Keratinocyte (primary cell): ENCODE measurements around the gene MYL7. TPM values are rescaled to one million over a fixed set of nuclear protein-coding genes. Genes with fewer than 3 reads are reported as not detected.

Experiments
- DNase-seq: peaks from one replicate; pipeline ENCODE4 v3.0.0-alpha.2; 2011; ENCODE audit warnings: low read depth, missing footprints, low spot score
- FAIRE-seq: peaks from 2 replicates; lab custom pipeline; 2011; peaks lifted over from hg19 to GRCh38; lab: Jason Lieb, UNC
- H2AFZ ChIP-seq: 2 replicates; pipeline ENCODE4 v1.6.0; 2012; ENCODE audit warnings: low read length, control low read depth, inconsistent platforms; ENCODE audit not compliant: control insufficient read depth
- H3K27ac ChIP-seq: 2 replicates; pipeline ENCODE4 v1.5.1; 2011; ENCODE audit warnings: low read length; ENCODE audit not compliant: control insufficient read depth, insufficient read depth
- H3K27me3 ChIP-seq: 3 replicates; pipeline ENCODE4 v1.6.0; 2011; ENCODE audit warnings: low read length; ENCODE audit not compliant: control insufficient read depth, insufficient read depth; ENCODE audit errors: extremely low read depth
- H3K36me3 ChIP-seq, 2 experiments: 2 replicates in 1 of 2; 3 replicates in 1 of 2; pipeline ENCODE4 v1.5.1; 2011; ENCODE audit warnings: low read length in 2 of 2, mild to moderate bottlenecking in 1 of 2; ENCODE audit not compliant: control insufficient read depth in 2 of 2, insufficient read depth in 2 of 2; ENCODE audit errors: extremely low read depth in 1 of 2
- H3K4me1 ChIP-seq: 3 replicates; pipeline ENCODE4 v1.5.1; 2011; ENCODE audit warnings: low read length; ENCODE audit not compliant: control insufficient read depth, insufficient read depth; ENCODE audit errors: extremely low read depth
- H3K4me2 ChIP-seq: 3 replicates; pipeline ENCODE4 v1.6.0; 2011; ENCODE audit warnings: low read depth, low read length; ENCODE audit not compliant: control insufficient read depth, insufficient read depth; ENCODE audit errors: extremely low read depth
- H3K4me3 ChIP-seq, 3 experiments: fragments of 200-600 bp in 1 of 3; sonication (generic) in 1 of 3; 2 replicates in 2 of 3; 3 replicates in 1 of 3; pipeline ENCODE4 v1.5.1; 2011 to 2016; ENCODE audit warnings: low read length in 3 of 3, mild to moderate bottlenecking in 3 of 3, control low read depth in 2 of 3, inconsistent platforms in 1 of 3, low read depth in 1 of 3, mixed read lengths in 1 of 3, mixed run types in 1 of 3, moderate library complexity in 1 of 3; ENCODE audit not compliant: control insufficient read depth in 2 of 3, insufficient read depth in 2 of 3; ENCODE audit errors: extremely low read depth in 1 of 3
- H3K79me2 ChIP-seq: 2 replicates; pipeline ENCODE4 v1.6.0; 2012; ENCODE audit warnings: low read length; ENCODE audit not compliant: control insufficient read depth, insufficient read depth
- H3K9ac ChIP-seq: 3 replicates; pipeline ENCODE4 v1.6.0; 2011; ENCODE audit warnings: low read length; ENCODE audit not compliant: control insufficient read depth, insufficient read depth; ENCODE audit errors: extremely low read depth
- H3K9me1 ChIP-seq: 3 replicates; pipeline ENCODE4 v1.6.0; 2011; ENCODE audit warnings: low read length; ENCODE audit not compliant: control insufficient read depth, insufficient read depth; ENCODE audit errors: extremely low read depth
- H3K9me3 ChIP-seq: 2 replicates; pipeline ENCODE4 v1.5.1; 2012; ENCODE audit warnings: low read depth, low read length; ENCODE audit not compliant: control insufficient read depth
- H4K20me1 ChIP-seq: 3 replicates; pipeline ENCODE4 v1.6.0; 2011; ENCODE audit warnings: low read length; ENCODE audit not compliant: control insufficient read depth, insufficient read depth; ENCODE audit errors: extremely low read depth
- EZH2 ChIP-seq: IDR thresholded peaks from one replicate; pipeline ENCODE4 v1.6.1; 2012; ENCODE audit warnings: inconsistent platforms, mild to moderate bottlenecking, low read length, moderate library complexity
- dilution Hi-C: fragments of 300-500 bp; cut with MboI; formaldehyde crosslinking; loops from one replicate; pipeline ENCODE4 v1.7.0; 2020; ENCODE audit warnings: low sequenced_read_pairs; ENCODE audit not compliant: extremely low pct_ligation_motif_present
- polyA plus RNA-seq, 5 experiments: library from polyadenylated mRNA; depleted of rRNA in 3 of 5; stranded (reverse) in 3 of 5; stranded (forward) in 1 of 5; unstranded in 1 of 5; fragments of >200 nt; gene quantifications; 1 replicate in 1 of 5; 2 replicates in 3 of 5; 3 replicates in 1 of 5; pipeline versions ENCODE4 v1.2.1 to v1.2.3, GENCODE V29; 2011 to 2012; ENCODE audit warnings: missing spikeins in 2 of 5, low read depth in 1 of 5, low replicate concordance in 1 of 5
- TF ChIP-seq, protein P1 (sequence below), 3 experiments: IDR thresholded peaks in 1 of 3; conservative IDR thresholded peaks in 1 of 3; optimal IDR thresholded peaks in 1 of 3; 2 replicates in 2 of 3; 3 replicates in 1 of 3; pipeline versions ENCODE3 to v1.5.1; 2011; ENCODE audit warnings: low read length in 3 of 3, mild to moderate bottlenecking in 3 of 3, moderate library complexity in 2 of 3, control low read depth in 1 of 3, inconsistent platforms in 1 of 3; ENCODE audit not compliant: insufficient read depth in 2 of 3; ENCODE audit errors: extremely low read depth in 1 of 3

MYL7 gene
- polyA plus RNA-seq, 1 donor (not counting 4 experiments of a cell fraction or from before 2014, with no cell fraction given), result 0.59 TPM

DNA sequence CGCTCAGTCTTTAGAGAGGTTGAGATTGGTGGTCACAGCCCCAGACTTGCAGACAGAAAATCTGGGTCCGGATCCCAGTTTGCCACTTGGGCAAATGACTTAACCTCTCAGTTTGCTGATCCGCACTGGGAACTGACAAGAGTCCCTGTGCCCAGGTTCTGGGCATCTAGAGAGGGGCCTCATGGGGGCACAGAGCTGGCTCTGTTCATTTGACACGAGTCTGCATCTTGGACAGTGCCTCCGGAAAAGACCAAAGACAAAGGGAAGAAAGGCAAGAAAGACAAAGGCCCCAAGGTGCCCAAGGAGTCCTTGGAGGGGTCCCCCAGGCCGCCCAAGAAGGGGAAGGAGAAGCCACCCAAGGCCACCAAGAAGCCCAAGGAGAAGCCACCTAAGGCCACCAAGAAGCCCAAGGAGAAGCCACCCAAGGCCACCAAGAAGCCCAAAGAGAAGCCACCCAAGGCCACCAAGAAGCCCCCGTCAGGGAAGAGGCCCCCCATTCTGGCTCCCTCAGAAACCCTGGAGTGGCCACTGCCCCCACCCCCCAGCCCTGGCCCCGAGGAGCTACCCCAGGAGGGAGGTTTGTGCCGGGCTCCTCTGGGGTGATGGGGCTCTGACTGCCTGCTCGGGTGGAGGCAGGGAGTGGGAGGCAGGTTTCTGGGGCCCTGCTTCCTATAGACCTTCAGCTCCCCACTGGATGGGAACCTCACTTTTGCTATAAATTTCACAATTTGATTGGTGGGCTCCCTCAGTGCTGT is 34.6 kb downstream of the MYL7 start:
- Histone ChIP-seq H3K27me3 (peaks cover 11% of the 10 kb centered on the region), H3K36me3 (no peaks in the 10 kb centered on the region), H3K9me3 (no peaks in the 10 kb centered on the region), H3K9ac (no peak overlapping the region), H3K4me2 (no peak overlapping the region), H3K4me1 (peaks cover 25% of the 10 kb centered on the region), H3K9me1 (no peaks in the 10 kb centered on the region), H3K27ac (no peak overlapping the region), H2AFZ (no peak overlapping the region), H3K79me2 (no peaks in the 10 kb centered on the region), H4K20me1 (no peaks in the 10 kb centered on the region), H3K4me3 (no peak overlapping the region)
- dilution Hi-C loops, result no loop called here
- no peak for TF ChIP-seq EZH2
- DNase-seq (no peak), FAIRE-seq (no peak)

DNA sequence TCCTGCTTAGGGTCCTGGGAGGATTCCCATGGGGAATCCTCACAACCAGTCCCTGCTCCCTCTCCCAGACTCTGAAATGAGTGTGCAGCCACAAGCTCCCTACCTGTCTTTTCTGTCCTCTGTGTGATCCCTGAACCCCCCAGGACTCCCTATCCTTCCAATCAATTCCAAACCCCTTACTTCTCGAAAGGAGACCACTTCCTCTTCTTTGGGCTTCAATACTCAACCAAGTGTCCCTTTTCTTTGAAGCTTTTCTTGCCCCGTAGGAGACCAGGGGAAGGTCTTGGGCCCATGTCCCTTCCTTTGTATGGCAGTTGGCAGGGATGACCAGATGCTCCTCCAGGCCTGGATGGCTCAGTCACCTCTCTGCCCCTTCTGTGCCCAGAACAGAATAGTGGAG is 35.3 kb downstream of the MYL7 start:
- H3K9me3 ChIP-seq, result no peaks in the 10 kb centered on the region
- H3K27ac ChIP-seq, result no peak overlapping the region
- no peak for DNase-seq
- no peak for TF ChIP-seq EZH2
- TF ChIP-seq, protein P1, sequence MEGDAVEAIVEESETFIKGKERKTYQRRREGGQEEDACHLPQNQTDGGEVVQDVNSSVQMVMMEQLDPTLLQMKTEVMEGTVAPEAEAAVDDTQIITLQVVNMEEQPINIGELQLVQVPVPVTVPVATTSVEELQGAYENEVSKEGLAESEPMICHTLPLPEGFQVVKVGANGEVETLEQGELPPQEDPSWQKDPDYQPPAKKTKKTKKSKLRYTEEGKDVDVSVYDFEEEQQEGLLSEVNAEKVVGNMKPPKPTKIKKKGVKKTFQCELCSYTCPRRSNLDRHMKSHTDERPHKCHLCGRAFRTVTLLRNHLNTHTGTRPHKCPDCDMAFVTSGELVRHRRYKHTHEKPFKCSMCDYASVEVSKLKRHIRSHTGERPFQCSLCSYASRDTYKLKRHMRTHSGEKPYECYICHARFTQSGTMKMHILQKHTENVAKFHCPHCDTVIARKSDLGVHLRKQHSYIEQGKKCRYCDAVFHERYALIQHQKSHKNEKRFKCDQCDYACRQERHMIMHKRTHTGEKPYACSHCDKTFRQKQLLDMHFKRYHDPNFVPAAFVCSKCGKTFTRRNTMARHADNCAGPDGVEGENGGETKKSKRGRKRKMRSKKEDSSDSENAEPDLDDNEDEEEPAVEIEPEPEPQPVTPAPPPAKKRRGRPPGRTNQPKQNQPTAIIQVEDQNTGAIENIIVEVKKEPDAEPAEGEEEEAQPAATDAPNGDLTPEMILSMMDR (optimal IDR thresholded peaks at IDR 0.05 in 1 of 3, IDR thresholded peaks at IDR 0.05 in 1 of 3, conservative IDR thresholded peaks at IDR 0.05 in 1 of 3; ENCODE audit: extremely low read depth in 1 of 3, insufficient read depth in 2 of 3, low read length in 3 of 3), result no peak
- no peak overlapping the region for H2AFZ ChIP-seq
- H3K36me3 ChIP-seq, result no peaks in the 10 kb centered on the region
- peaks cover 25% of the 10 kb centered on the region for H3K4me1 ChIP-seq
- no peaks in the 10 kb centered on the region for H4K20me1 ChIP-seq
- FAIRE-seq, result no peak
- H3K9me1 ChIP-seq, result no peaks in the 10 kb centered on the region
- no peaks in the 10 kb centered on the region for H3K79me2 ChIP-seq
- dilution Hi-C loops, result no loop called here
- H3K4me3 ChIP-seq, result no peak overlapping the region
- H3K27me3 ChIP-seq, result peaks cover 11% of the 10 kb centered on the region
- no peak overlapping the region for H3K9ac ChIP-seq
- no peak overlapping the region for H3K4me2 ChIP-seq
